Smooth muscle cell of the brain vasculature (primary cell): ENCODE measurements around the gene JAML.

Experiments
- DNase-seq: peaks from one replicate; pipeline ENCODE4 v3.0.0-alpha.2; 2012; ENCODE audit warnings: low read depth, low spot score

JAML gene

DNA sequence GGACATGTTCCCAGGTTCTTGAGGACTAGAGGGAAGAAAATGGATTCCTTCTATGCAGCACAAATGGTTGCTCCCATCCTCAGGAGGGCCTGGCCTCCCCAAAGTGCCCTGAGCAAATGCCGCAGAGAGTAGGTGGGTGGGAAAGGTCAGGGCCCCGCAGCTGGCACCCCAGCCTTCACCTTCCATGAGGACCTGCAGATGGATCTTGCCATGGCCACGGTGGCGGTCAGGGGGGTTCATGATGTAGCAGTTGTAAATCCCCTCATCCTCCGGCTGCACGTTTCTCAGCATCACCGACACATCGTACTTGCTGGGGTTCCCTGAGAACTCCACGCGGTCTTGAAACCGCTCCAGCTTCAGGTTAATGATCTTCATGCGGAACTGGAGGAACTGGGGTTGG lies 56.9 kb downstream of the JAML start:
- no peak for DNase-seq

DNA sequence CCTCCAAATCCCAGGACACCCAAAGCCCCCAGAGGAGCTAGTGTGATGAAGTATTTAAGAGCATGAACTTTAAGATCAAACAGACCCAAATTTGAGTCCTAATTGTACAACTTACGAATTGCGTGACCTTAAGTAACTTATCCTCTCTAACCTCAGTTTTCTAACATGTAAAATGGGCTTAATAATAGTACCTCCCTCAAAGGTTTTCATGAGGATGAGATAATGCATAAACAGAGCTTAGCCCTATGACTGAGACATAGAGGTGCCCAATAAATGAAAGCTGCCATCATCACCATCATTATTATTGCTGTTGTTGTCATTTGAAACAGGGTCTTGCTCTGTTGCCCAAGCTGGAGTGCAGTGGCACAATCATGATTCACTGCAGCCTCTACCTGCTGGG lies 57.6 kb downstream of the JAML start:
- DNase-seq = no peak

DNA sequence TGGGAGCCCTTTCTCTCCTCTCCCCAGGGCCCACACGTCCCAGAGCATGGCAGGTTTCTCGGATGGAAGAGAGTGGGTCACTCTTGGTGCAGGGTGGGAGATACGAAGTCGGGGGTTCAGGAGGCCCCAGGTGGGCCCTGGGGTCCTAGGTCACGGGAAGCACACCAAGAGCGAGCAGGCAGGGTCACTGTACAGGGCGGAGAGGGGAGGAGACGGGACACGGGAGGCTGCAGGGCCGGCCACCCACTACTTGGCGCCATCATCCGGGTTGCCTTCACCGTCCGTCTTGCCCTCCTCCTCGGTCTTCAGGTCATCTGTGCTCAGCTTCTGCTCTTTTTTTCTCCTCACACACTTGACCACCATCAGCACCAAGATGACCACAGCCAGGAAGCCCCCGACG lies 58.2 kb downstream of the JAML start:
- no peak for DNase-seq

DNA sequence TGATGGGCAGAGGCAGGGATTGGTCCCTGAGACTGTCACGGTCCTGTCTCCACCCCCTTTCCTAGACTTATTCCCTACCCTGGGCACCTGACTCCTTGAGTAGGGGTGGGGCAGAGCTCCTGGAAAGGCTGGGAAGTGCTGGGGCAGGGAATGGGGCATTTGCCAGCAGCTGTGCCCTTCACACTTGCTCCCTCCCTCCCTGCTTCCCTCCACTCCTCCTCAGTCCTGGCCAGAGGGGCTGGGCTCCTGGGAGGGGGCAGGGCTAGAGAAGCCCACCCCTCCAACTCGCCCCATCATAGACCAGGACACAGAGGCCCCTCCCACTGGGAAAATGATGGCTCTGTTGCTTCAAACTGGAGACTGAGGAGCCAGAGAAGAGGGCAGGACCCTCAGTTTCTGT lies 59.9 kb downstream of the JAML start:
- no peak for DNase-seq

DNA sequence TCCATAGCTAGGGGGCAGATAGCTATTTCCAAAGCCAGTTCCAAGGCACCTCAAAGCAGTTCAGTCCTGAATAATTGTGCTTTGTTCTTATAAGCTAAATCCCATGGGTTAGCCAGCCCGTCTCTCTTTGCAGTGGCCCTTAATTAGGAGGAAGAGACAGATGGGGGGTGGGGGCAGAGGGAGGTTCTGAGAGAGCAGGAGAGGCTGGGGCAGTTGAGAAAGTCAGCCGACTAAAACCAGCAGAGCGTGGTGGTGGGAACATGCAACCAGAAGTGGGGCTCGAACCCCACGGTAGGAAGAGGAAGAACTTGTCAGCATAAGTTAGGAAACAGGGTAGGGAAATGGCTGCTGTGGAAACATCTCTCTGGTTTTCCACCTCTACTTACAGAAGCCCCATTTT lies 61.3 kb downstream of the JAML start:
- DNase-seq = no peak

DNA sequence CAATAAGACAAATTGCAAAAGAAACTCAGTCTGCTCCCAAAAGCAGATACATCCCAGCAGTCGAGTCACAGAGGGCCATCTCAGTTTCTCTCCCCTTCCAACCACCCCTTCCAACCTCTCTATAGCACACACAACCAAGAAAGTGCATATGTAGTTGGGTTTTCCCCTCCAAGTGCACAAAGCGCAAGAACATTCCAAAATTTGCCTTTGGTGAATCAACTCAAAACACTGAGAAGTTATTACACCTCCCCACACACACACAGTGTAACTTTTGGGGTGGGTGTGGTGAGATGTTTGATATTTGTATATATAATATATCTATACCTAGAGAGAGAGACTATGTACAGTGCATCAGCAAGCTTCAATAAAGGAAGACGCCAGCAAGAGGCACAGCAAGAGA lies 62.0 kb downstream of the JAML start:
- no peak for DNase-seq

DNA sequence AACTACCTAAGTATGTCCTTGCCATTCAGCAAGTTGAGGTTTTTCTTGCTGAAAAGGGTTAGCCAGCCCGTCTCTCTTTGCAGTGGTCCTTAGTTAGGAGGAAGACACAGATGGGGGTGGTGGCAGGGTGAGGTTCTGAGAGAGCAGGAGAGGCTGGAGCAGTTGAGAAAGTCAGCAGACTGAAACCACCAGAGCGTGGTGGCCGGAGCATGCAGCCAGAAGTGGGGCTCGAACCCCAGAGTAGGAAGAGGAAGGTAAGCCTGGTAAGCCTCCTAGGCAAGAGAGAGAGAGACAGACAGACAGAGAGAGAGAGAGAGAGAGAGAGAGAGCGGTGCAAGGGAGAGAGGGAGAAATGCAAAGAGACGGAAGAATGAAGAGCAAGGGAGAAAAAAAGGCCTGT lies 63.0 kb downstream of the JAML start:
- no peak for DNase-seq

DNA sequence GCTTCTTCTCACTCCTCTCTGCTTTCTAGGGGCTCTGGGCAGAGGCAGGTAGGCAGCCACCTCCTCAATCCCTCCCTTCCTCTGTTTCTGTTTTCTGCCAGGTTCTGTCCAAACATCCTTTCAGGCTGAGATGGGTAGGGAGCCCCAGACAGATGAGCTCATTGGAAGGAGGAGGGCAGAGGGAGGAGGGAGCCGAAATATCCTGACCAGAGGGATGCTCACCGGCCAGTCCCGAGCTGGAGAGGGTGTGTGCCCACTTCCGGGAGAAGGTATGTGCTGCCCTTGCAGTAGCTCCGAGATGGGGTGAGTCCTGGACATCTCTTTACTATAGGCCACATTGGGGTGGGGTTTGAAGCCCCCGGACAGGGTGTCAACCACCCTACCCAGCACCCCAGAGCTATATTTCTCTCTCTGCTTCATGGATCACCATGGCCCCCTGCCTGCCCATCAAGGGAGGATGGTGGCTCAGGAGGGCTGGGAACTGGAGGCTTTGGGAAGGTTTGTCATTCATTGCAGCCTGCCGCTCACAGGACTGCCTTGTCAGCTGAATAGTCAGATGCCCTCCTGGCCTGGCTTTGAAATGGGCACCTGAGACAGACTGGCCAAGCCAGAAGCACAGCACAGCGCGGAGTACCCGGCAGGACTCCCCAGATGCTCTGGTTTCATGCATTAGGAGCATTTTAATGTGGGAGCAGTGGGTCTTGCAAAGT lies 67.5 kb downstream of the JAML start:
- DNase-seq = no peak

DNA sequence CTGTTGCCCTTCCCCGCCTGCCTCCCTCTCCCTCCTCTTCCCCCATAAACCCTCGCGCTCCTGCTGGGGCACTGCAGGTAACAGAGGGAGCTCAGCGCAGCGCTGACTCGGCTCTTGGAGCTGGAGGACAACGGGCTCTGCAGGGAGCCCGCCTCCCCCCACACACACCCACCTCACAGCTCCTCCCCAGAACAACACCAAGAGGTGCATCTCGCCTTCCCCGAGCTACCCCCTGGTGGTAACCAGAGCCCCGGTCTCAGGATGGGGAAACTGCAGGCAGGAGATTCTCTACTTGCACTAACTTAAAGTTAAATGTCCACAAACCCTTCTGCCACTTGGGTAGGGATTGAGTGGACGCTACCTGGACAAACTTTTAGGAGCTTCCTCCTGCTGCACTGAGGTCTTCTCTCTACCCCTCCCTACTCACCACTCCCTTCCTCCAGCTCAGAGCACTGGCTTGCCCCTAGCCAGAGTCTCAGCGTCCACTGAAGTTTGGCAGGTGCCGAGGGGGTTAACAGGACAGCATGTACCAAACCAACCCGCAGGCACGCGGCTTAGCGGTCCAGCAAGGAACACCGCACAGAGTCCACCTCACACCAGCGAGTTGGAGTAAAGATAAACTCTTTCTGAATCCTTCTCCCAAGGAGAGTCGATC lies 68.2 kb downstream of the JAML start:
- no peak for DNase-seq

DNA sequence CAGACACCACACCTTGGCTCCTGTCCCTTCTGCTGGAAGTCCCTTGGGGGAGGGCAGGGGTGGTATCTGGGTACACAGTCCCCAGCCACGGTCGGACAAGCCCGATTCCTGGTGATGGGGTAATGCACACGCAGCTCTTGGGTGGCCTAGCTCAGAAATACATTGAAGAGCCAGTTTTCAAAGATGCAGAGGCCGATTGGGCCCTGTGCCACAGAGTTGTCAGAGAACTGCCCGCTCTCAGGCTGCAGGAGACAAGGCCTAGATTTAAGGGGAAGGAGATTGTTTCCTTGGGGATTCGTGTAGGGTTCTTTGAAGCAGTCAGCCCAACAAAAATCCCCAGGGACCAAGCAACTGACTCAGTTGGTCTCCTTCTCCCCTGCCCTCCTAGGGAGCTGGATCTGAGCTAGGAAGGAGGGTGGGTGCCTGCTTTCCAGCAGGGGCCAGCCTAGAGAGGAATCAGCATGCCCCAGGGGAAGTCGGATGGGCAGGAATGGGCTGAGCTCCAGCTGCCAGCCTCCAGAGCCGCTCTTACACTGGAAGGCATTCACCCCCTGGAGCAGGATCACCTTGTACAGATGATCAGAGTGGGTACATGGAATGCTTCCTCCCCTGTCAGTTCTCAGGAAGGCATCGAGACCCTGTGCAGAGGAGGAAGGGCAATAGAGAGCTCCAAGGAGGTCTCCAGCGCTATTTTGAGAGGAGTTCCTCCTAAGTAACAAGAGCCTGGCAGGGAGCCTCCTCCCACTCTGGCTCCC lies 68.9 kb downstream of the JAML start:
- no peak for DNase-seq

DNA sequence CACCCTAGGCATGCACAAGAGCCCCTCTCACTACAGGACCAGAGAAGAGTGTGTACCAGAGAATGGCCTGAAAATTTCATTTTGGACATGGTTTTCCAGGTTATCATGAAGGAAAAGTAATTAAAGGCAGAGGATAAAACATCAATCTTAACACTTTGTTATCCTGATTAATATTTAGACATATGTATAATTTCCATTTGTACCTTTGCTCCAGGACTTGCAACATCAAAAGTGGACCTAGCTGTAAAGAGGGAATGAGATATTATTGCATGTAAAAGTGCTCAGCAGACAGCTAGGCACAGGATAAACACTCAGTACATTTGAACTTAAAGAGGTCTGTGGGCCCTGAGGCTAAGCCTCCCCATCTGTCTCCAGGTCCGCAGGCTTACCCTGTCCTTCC lies 70.2 kb downstream of the JAML start:
- no peak for DNase-seq

DNA sequence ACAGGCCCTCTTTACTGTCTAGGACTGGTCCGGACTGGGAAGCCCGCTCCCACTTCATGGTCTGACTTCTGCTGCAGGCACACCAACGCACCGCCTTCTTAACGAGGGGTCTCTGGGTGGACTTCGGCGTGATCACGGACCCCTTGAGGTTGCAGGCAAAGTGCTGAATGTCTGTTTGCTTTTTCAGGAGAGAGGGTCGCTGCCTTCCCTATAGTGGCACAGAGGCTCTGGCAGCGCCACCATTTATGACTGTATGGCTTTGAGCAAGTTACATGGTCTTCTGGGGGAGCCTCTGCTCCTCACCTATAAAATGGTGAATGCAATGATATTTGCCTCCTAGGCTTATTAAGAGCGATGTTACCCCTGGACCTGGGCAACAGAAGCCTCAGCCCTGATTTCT lies 70.8 kb downstream of the JAML start:
- no peak for DNase-seq

DNA sequence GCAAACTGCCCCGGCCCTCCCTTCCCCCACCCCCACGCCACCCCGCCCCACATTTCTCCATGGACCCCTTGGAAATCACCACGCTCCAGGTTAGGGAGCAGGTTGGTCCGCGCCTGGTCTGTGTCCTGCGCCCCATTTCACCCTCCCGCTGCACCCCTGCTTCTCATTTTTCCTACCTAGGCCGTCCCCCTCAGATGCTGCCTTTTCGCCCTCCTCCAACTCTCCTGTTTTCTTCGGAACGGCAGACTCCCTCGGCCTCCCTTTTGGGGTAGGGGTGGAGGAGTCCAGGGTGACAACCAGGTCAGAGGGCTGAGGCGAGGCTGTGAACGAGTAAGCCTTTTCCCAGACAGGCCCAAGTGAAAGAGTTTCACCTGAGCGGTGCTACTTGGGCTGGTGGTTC lies 71.3 kb downstream of the JAML start:
- DNase-seq = no peak

DNA sequence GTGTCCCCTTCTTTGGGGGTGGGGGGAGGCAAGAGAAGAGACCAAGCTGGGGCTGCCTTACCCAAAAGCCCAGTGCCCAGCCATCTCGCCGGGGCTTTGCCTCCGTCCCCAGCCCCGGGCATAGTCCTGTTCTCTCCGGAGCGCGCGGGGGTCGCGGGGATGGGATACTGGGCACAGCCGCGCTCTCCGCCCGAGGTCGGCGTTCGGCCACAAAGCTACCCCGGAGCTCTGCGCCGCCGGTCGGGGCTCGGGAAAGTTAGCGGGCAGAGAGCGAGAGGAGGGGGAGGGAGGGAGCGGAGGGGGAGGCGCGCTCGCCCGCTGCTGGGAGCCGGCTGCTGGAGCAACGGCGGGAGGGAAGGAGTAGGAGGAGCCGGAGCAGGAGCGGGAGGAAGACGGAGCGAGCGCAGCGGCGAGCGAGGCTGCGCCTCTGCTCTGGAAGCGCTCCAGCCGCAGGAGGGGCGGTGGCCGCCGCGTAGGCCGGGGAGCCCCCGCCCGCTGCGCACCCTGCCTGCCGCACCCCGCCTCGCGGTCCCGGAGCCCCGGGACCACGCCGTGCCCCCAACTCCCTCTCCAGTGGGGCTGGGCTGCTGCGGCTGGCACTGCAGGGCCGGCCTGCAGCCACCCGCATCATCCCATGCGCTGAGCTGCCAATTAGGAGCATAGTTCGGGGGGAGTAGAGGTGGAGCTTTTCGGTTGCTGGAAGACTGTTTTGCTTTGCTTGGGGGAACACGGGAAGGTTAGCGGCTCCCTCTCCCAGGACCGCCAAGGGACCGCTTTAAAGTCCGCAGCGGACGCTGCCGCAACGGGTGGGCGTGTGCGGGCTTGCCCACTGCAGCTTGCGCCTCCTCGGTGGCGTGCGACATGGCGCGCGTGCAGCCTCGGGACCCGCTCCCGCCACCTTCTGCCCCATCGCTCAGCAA lies 72.0 kb downstream of the JAML start, which contains the start of gene SCN4B:
Gene SCN4B, minus strand, starts transcription at position 272 of the 920 bp plus-strand sequence. Its CDS starts 150 bp downstream, at position 122.
- DNase-seq = no peak

DNA sequence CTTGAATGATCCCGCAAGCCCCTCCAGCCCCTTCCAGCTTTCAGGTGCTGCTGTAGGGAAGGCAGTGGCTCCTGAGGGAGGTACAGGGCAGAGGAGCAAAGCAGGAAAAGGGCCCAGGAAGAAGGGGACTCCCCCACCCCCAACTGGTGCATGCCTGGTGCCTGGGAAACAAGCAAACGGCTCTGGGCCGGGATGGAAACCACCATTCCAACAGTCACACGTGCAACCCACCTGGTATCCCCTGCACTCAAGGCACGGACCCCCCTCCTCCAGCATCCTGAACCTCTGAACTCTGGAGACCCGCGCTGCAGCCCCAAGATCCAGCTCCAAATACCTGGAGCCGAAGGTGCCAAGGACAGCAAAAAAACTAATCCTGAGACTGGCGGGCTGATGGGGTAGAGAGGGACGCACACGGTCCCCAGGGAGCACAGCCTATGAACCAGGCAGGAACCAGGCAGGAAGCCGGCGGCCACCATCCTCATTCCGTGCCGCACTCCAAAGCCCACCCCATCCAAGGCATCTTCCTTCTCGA lies 72.7 kb downstream of the JAML start:
- no peak for DNase-seq

DNA sequence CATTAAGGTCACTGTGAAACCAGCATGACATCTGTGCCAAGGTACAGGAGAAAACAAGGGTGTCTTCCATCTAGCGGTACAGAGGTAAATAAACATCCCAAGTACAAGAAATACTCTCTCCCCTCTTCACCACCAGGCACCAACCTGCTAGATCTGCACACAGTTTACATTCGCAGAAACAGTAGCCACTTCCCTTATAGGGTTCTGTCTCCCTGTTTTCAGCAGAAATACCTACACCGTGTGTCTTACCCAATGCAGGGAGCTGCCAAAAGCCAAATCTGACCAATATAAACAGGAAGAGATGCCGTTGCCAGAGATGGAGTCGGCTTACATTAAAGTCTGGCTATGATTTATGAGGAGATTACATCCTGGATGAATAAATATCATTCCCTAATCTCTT lies 73.4 kb downstream of the JAML start:
- no peak for DNase-seq

DNA sequence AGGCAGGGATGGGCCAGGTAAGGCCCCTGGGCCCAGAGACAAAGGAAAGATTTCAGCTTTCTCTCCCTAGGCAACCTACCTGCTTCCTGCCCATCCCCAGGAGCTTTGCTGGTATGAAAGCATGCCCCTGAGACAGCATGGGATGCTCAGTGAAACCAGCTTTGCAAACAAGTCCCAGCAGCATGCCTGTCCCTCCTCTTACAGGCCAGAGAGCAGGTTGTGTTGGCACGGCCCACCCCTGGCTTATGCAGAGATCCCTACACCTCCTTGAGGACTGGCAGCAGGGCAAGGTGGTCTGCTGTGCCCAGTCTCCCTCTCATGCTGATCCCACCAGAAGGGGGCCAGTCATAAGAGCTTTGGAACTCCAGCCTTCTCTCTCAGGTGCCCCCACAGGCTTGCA lies 75.3 kb downstream of the JAML start:
- DNase-seq = no peak

DNA sequence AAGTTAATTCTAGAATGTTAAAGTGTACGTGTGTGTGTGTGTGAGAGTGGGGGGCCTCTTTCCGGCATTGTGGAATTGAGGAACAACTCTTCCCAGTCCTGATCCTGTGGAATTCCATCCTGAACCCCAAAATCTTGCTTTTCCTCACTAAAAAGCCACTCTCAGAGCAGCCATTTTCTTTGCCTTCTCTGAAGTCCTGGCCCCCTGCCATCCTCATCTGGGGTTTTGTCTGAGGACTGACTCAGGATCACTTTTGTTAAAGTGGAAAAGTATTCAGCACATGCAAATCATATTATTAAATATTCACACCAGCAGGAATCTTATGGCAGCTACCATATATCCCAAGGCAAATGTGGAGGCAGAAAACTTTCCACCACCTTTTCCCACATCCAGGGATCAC lies 76.0 kb downstream of the JAML start:
- DNase-seq = no peak

DNA sequence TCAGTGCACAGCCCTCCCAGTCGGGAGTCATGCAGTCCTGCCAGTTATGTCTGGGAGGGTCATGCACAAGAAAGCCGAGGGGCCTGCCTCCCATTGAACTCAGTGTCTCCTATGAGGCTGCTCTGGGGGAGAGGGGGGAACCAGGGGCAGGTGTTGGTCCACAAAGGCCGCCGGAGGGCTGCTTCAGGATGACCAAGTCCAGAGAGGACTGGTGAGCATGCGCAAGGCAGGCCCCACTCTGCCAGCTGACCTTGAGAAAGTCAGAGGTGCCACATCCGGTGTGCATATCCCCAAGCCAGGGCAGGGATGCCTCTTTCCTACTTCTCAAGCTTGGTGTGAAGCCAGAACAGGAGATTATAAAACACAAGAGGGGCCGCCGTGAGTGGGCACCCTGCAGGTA lies 76.6 kb downstream of the JAML start:
- no peak for DNase-seq

DNA sequence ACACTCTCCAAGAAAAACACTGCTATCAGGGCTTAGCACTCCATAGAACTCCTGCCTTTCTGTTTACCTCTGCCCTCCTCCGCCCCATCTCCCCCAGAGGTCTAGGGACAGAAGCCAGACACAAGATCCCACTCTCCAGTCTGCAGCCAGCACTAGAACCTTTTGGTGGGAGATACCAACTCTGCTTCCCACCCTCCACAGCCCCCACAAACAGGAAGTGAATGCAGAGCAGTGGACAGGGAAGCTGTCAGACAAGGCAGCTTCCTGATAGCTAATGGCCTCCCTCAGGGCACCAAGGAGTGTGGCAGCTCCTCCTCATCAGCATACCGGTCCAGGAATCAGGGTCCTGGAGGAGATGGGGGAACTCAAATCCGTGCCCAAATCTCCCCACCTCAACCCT lies 77.3 kb downstream of the JAML start:
- no peak for DNase-seq

DNA sequence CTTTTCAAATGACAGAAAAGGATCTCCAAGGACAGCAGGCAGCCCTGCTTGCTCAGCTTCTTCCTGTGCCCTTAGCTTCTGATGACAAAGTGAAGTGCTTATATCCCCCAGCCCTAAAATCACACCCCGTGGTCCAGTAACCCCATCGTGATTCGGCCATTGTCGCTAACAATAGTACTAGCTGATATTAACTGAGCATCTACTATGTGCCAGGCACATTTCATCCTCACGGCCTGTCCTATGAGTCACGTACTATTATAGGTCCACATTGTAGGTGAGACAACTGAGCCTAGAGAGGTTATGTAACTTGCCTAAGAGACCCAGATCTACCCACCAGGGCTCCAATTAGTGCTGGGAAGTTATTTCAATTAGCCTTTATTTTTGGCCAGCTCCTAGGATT lies 78.3 kb downstream of the JAML start:
- no peak for DNase-seq
